ENCODE measurements around the gene HSPA5.
"Not testable (repeated sequence)": the region's sequence is repeated elsewhere in the genome, so short reads cannot be mapped to it uniquely, and the experiment has no call there.

HSPA5 gene

GRCh38 chr9:125241863-125242739 lies 958 bp upstream of the HSPA5 start:
- no peak for DNase-seq

- peak in 1 of 14 donors; percentile 67 for DNase-seq
Observed at GRCh38 chr9:125240649-125240999, 519 bp downstream of the HSPA5 start.

- DNase-seq: no peak
Observed at GRCh38 chr9:125239631-125240597, 1.2 kb downstream of the HSPA5 start.

GRCh38 chr9:125238915-125239446 lies 2.2 kb downstream of the HSPA5 start:
- no peak for DNase-seq

- DNase-seq: no peak
Observed at GRCh38 chr9:125238127-125238914, 2.8 kb downstream of the HSPA5 start.

GRCh38 chr9:125236520-125237159 lies 4.5 kb downstream of the HSPA5 start:
- DNase-seq: not testable (repeated sequence)

- no peak for DNase-seq
Observed at GRCh38 chr9:125235804-125236519, 5.2 kb downstream of the HSPA5 start.

- DNase-seq: not testable (repeated sequence)
Observed at GRCh38 chr9:125234099-125234498, 7.0 kb downstream of the HSPA5 start.

- DNase-seq: no peak
Observed at GRCh38 chr9:125233678-125234077, 7.5 kb downstream of the HSPA5 start.

GRCh38 chr9:125227761-125228160 lies 13.4 kb downstream of the HSPA5 start:
- DNase-seq: peak in 1 of 14 donors; percentile 1

GRCh38 chr9:125224858-125225257 lies 16.3 kb downstream of the HSPA5 start:
- DNase-seq: not testable (repeated sequence)

- no peak for DNase-seq
Observed at GRCh38 chr9:125218621-125219020, 22.5 kb downstream of the HSPA5 start.

- DNase-seq: no peak
Observed at GRCh38 chr9:125214186-125214585, 27.0 kb downstream of the HSPA5 start.

- DNase-seq: no peak
Observed at GRCh38 chr9:125204477-125204876, 36.7 kb downstream of the HSPA5 start.

- no peak for DNase-seq
Observed at GRCh38 chr9:125202846-125203618, 38.1 kb downstream of the HSPA5 start.

- peak; percentile 44 to 92 (median 79) for DNase-seq
Observed at GRCh38 chr9:125200216-125201047, 40.7 kb downstream of the HSPA5 start, which contains the start of gene RABEPK. RABEPK (plus strand) TSS chr9:125200542; CDS start chr9:125203014, 2,472 bp downstream.

- DNase-seq: not testable (repeated sequence)
Observed at GRCh38 chr9:125195591-125195990, 45.6 kb downstream of the HSPA5 start.

GRCh38 chr9:125194466-125194865 lies 46.7 kb downstream of the HSPA5 start:
- DNase-seq: not testable (repeated sequence)

- peak in 2 of 14 donors; percentile 1 to 18 for DNase-seq
Observed at GRCh38 chr9:125190361-125190801, 50.8 kb downstream of the HSPA5 start.

All from C1 segment of cervical spinal cord (tissue), 14 donors.